GM21515 (cell line): ENCODE results near the gene ZC3H12C.
"Not testable (repeated sequence)": the region's sequence is repeated elsewhere in the genome, so short reads cannot be mapped to it uniquely, and the experiment has no call there.

Source experiments
- ATAC-seq: cut with Tn5 transposase; IDR thresholded peaks from one replicate; pipeline ENCODE4 v1.9.1; 2021; ENCODE audit not compliant: unreplicated experiment

ZC3H12C gene

DNA sequence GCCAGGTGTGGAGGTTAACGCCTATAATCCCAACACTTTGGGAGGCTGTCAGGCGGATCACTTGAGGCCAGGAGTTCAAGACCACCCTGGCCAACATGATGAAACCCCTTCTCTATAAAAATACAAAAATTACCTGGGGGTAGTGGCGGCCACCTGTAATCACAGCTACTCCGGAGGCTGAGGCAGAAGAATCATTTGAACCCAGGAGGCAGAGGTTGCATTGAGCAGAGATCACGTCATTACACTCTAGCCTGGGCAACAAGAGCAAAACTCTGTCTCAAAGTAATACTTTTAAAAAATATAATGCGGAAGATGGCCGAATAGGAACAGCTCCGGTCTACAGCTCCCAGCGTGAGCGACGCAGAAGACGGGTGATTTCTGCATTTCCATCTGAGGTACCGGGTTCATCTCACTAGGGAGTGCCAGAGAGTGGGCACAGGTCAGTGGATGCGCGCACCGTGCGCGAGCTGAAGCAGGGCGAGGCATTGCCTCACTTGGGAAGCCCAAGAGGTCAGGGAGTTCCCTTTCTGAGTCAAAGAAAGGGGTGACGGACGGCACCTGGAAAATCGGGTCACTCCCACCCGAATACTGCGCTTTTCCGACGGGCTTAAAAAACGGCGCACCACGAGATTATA lies 115.6 kb downstream of the ZC3H12C start:
- not testable (repeated sequence) for ATAC-seq

DNA sequence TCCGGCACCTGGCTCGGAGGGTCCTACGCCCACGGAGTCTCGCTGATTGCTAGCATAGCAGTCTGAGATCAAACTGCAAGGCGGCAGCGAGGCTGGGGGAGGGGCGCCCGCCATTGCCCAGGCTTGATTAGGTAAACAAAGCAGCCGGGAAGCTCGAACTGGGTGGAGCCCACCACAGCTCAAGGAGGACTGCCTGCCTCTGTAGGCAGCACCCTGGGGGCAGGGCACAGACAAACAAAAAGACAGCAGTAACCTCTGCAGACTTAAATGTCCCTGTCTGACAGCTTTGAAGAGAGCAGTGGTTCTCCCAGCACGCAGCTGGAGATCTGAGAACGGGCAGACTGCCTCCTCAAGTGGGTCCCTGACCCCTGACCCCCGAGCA lies 116.1 kb downstream of the ZC3H12C start:
- not testable (repeated sequence) for ATAC-seq

DNA sequence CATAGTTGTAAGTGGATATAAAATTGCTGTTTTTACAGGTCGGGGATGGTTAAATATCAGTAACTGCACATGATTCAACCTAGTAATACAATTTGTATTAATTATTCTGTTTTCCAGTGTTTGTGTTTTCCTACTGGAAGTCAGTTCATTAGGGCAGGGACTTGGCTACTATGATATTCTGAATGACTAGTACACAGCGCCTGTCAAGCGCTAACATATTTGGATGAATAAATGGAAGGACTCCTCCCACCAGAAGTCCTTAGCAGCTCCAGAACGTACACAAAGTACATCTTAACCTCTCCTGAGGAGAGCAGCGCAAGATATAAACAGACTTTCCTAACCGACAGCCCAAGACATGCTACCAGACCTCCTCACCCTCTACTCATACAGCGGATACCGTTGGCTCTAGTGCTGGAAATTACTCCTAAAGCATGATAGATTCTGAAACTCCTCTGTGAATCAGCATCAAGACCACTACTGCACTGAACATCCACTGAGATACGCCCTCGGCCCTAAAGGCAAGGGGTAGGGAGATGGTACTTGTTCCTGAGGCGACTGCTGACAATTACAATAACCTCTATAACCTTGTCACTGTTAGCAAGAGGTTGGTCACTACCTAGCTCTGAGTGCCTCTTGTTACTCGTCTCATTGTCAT lies 124.2 kb downstream of the ZC3H12C start:
- no peak for ATAC-seq

DNA sequence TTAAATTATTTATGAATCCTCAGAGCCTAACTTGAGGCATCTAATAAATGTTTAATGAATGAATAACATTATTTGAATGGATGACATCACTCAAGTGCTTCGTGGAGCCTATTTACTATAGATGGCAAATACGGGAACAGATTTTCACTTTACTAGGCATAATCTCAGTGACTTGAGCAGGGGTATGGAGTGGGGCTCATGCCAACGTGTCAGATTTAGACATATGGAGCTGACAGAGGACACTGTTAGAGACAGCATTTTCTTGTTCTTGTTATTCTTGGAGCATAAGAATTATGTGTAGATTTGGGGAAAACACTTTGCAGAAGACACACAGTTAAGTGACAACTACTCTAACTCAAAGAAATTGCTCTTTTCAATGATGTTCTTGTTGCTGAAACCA lies 124.7 kb downstream of the ZC3H12C start:
- ATAC-seq, result no peak

DNA sequence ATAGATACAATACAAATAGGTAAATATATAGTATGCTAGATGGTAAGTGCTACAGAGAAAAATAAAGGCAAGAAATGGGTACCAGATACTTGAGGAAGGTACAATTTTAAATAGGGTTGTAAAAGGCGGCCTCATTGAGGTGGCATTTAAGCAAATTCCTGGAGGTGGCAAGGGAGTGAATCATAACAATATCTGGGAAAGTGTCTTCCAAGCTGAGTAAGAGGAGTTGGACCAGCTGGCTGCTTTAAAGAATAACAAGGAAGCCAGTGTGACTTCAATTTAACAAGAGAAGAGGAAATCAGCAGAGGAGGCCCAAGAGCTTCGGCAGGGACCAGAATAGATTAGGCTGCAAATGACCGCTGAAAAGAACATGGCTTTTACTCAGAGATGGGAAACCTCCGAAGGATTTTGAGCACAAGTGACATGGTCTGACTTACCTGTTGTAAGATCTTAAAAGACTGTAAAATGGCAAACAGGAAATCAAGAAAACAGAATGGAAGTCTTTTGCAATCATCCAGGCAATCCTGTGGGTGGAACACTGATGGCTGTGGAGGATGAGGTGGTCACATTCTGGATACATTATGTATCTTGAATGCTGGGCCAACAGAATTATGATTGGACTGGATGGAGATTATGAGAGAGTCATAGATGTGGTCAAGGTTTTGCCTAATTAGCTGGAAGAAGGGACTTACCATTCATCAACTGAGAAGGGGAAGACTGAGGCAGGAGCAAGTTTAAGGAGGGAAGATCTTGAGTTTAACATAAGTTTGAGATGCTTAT lies 126.0 kb downstream of the ZC3H12C start:
- no peak for ATAC-seq
